Psoas muscle (tissue), 8 donors: ENCODE data around the gene MRTFB. TPM values are rescaled to one million over a fixed set of nuclear protein-coding genes. Genes with fewer than 3 reads are reported as not detected.

Source experiments
- ATAC-seq, 4 donors: fragments of 200-7000 bp; cut with Tn5 transposase; one replicate each; pipeline ENCODE4 v1.9.1; 2020; ENCODE audit warnings: moderate library complexity in 3 of 4, mild to moderate bottlenecking in 2 of 4
- DNase-seq, 2 donors: peaks; one replicate each; pipeline ENCODE4 v3.0.0-alpha.2; 2020
- H3K27ac ChIP-seq: fragments of 200-600 bp; one replicate; pipeline ENCODE4 v1.8.0; 2022
- H3K27me3 ChIP-seq, 3 donors: fragments of 200-600 bp in 1 of 3; one replicate each; pipeline versions ENCODE4 v1.6.1 to v1.8.0; 2013 to 2022; ENCODE audit warnings: low read length in 2 of 3, mild to moderate bottlenecking in 2 of 3, moderate library complexity in 1 of 3; ENCODE audit not compliant: insufficient read depth in 3 of 3
- H3K36me3 ChIP-seq, 2 donors: fragments of 200-600 bp in 1 of 2; one replicate each; pipeline versions ENCODE4 v1.6.1 to v1.8.0; 2013 to 2022; ENCODE audit warnings: low read depth in 1 of 2, mild to moderate bottlenecking in 1 of 2, moderate library complexity in 1 of 2; ENCODE audit not compliant: insufficient read depth in 1 of 2
- H3K4me1 ChIP-seq: fragments of 200-600 bp; one replicate; pipeline ENCODE4 v1.8.0; 2022
- H3K4me3 ChIP-seq: fragments of 200-600 bp; one replicate; pipeline ENCODE4 v1.8.0; 2022; ENCODE audit warnings: mild to moderate bottlenecking
- H3K9me3 ChIP-seq: fragments of 200-600 bp; one replicate; pipeline ENCODE4 v1.8.0; 2022
- CTCF ChIP-seq: fragments of 200-600 bp; IDR thresholded peaks from one replicate; pipeline ENCODE4 v1.8.0; 2022; ENCODE audit warnings: antibody characterized with exemption
- WGBS, 3 donors: extraction: QIAGEN DNeasy Blood & Tissue Kit; methylation state at CpG; one replicate each; pipeline versions ENCODE4 v1.1.6 to v1.1.7; 2013; 5-methylcytosine and 5-hydroxymethylcytosine counted together
- intact Hi-C, 2 donors: fragments of 100-400 bp; cut with DNase I; formaldehyde crosslinking; loops; one replicate each; pipeline versions ENCODE4 v1.11.0 to v1.14.2; 2022
- polyA plus RNA-seq, 3 donors: library from polyadenylated mRNA; stranded (reverse); fragments of 200-250 nt; gene quantifications; one replicate each; pipeline ENCODE4 v1.2.3, GENCODE V29; 2013
- total RNA-seq, 4 donors: library from RNA; stranded (reverse); fragmentation: NEBNext Ultra II Directional in 2 of 4; extraction: Animal tissue kit (Norgen Biotek cat#: 25700) in 2 of 4; gene quantifications; one replicate each; pipeline versions ENCODE4 v1.2.1 to v1.2.4, GENCODE V29; 2021 to 2023
- donor health status: healthy with polysubstance abuse.
- donor health status: DM: no; HTN: no; CAD: no; lungs with moderate emphysema.
- donor health status: Bipolar disorder and iron deficiency.
- donor health status: healthy.
- donor health status: DM: yes; HTN: yes; CAD: no.
- donor health status: DM: no; HTN: no; CAD: no.
- donor health status: DM: no; HTN: no; CAD: no.
- donor health status: DM: yes; HTN: yes; CAD: no.

Gene MRTFB
- total and polyA plus RNA-seq, 7 donors: 2.7 to 26.3 (median 14.1) TPM

GRCh38 chr16:14135704-14136103 is 64.6 kb downstream of the MRTFB start:
- 92 to 98% (median 96%) methylated on average over 5 of the region's 5 CpGs for WGBS, 3 donors
- DNase-seq (no peak), ATAC-seq (no peak)
- Histone ChIP-seq H3K4me1 (peaks cover 6% of the 10 kb centered on the region), H3K36me3 (peaks cover 4 to 5% of the 10 kb centered on the region in 2 donors), H3K27ac (no peak overlapping the region), H3K27me3 (no peaks in the 10 kb centered on the region), H3K4me3 (no peak overlapping the region), H3K9me3 (no peaks in the 10 kb centered on the region)
- no peak for TF ChIP-seq CTCF
- intact Hi-C loops: no loop called here

GRCh38 chr16:14139872-14140271 is 68.8 kb downstream of the MRTFB start:
- no peak overlapping the region for H3K4me3 ChIP-seq
- H3K4me1 ChIP-seq: no peaks in the 10 kb centered on the region
- H3K9me3 ChIP-seq: no peaks in the 10 kb centered on the region
- DNase-seq (no peak), ATAC-seq (no peak)
- H3K27ac ChIP-seq: no peak overlapping the region
- no peak for TF ChIP-seq CTCF
- intact Hi-C loops: no loop called here
- H3K27me3 ChIP-seq: no peaks in the 10 kb centered on the region
- H3K36me3 ChIP-seq: peaks cover 5 to 19% of the 10 kb centered on the region in 2 donors
- 97 to 100% (median 97%) methylated on average over 1 of the region's 1 CpG for WGBS, 3 donors

- no peak overlapping the region for H3K4me3 ChIP-seq
- no peak for TF ChIP-seq CTCF
- H3K9me3 ChIP-seq: no peaks in the 10 kb centered on the region
- no peaks in the 10 kb centered on the region for H3K4me1 ChIP-seq
- H3K27ac ChIP-seq: no peak overlapping the region
- ATAC-seq (no peak), DNase-seq (no peak)
- intact Hi-C loops: no loop called here
- peaks cover 3 to 19% of the 10 kb centered on the region in 2 donors for H3K36me3 ChIP-seq
- H3K27me3 ChIP-seq: no peaks in the 10 kb centered on the region
- WGBS, 3 donors: 96 to 100% (median 98%) methylated on average over 5 of the region's 5 CpGs
These were observed 69.8 kb downstream of the MRTFB start for GRCh38 chr16:14140923-14141322.

GRCh38 chr16:14146445-14146844 is 75.3 kb downstream of the MRTFB start:
- Histone ChIP-seq H3K27ac (no peak overlapping the region), H3K4me3 (no peak overlapping the region), H3K27me3 (no peaks in the 10 kb centered on the region), H3K9me3 (no peaks in the 10 kb centered on the region), H3K36me3 (peaks cover 0 to 6% of the 10 kb centered on the region in 2 donors), H3K4me1 (peaks cover 2% of the 10 kb centered on the region)
- ATAC-seq (no peak), DNase-seq (no peak)
- intact Hi-C loops: no loop called here
- no peak for TF ChIP-seq CTCF

- intact Hi-C loops: no loop called here
- no peak for ATAC-seq
- peak overlapping the region; percentile 13 for H3K27ac ChIP-seq
- H3K36me3 ChIP-seq: no peaks in the 10 kb centered on the region
- peaks cover 9% of the 10 kb centered on the region for H3K4me1 ChIP-seq
- H3K9me3 ChIP-seq: no peaks in the 10 kb centered on the region
- H3K4me3 ChIP-seq: no peak overlapping the region
- no peaks in the 10 kb centered on the region for H3K27me3 ChIP-seq
- TF ChIP-seq CTCF: no peak
- no peak for DNase-seq
- WGBS, 3 donors: 85 to 90% (median 89%) methylated on average over 2 of the region's 2 CpGs
These were observed 76.9 kb downstream of the MRTFB start for GRCh38 chr16:14148016-14148415.
